GM18870 (cell line): ENCODE results near the gene POMGNT2.

ENCODE experiments used
- ATAC-seq: cut with Tn5 transposase; IDR thresholded peaks from one replicate; pipeline ENCODE4 v1.9.1; 2021; ENCODE audit warnings: moderate library complexity; ENCODE audit not compliant: unreplicated experiment

Gene POMGNT2

GRCh38 chr3:43104039-43104438 is 1.8 kb downstream of the POMGNT2 start:
- ATAC-seq, result no peak

- ATAC-seq, result no peak
Measured at GRCh38 chr3:43102773-43103480, 3.0 kb downstream of the POMGNT2 start.

GRCh38 chr3:43098761-43099160 is 7.1 kb downstream of the POMGNT2 start:
- ATAC-seq, result no peak

GRCh38 chr3:43097400-43098080 is 8.3 kb downstream of the POMGNT2 start:
- ATAC-seq, result no peak

- no peak for ATAC-seq
Measured at GRCh38 chr3:43096761-43097160, 9.1 kb downstream of the POMGNT2 start.

- ATAC-seq, result no peak
Measured at GRCh38 chr3:43095370-43095769, 10.5 kb downstream of the POMGNT2 start.

GRCh38 chr3:43094851-43095250 is 11.0 kb downstream of the POMGNT2 start:
- ATAC-seq, result no peak

- no peak for ATAC-seq
Measured at GRCh38 chr3:43094381-43094780, 11.5 kb downstream of the POMGNT2 start.

GRCh38 chr3:43093974-43094373 is 11.9 kb downstream of the POMGNT2 start:
- ATAC-seq, result no peak

GRCh38 chr3:43093006-43093405 is 12.9 kb downstream of the POMGNT2 start:
- ATAC-seq, result no peak

- no peak for ATAC-seq
Measured at GRCh38 chr3:43091481-43091880, 14.4 kb downstream of the POMGNT2 start.

GRCh38 chr3:43090238-43090637 is 15.6 kb downstream of the POMGNT2 start:
- ATAC-seq, result no peak

GRCh38 chr3:43089081-43089480 is 16.8 kb downstream of the POMGNT2 start:
- ATAC-seq, result no peak

- ATAC-seq, result no peak
Measured at GRCh38 chr3:43087249-43087776, 18.6 kb downstream of the POMGNT2 start.

- no peak for ATAC-seq
Measured at GRCh38 chr3:43086460-43087165, 19.3 kb downstream of the POMGNT2 start.

- ATAC-seq, result no peak
Measured at GRCh38 chr3:43082457-43082856, 23.4 kb downstream of the POMGNT2 start.

- no peak for ATAC-seq
Measured at GRCh38 chr3:43081796-43082195, 24.1 kb downstream of the POMGNT2 start.

- ATAC-seq, result no peak
Measured at GRCh38 chr3:43080726-43081568, 24.9 kb downstream of the POMGNT2 start.

- no peak for ATAC-seq
Measured at GRCh38 chr3:43079536-43080332, 26.1 kb downstream of the POMGNT2 start.

- no peak for ATAC-seq
Measured at GRCh38 chr3:43077707-43078106, 28.2 kb downstream of the POMGNT2 start.
